Osteocyte (in vitro differentiated cells): ENCODE results near the gene EFNA5. TPM values are rescaled to one million over a fixed set of nuclear protein-coding genes. Genes with fewer than 3 reads are reported as not detected.
A peak's percentile ranks its signal among the peaks of the same experiment; 100 is the strongest.

Source experiments
- DNase-seq: peaks from one replicate; pipeline ENCODE4 v3.0.0; 2021; ENCODE audit warnings: mixed read lengths; ENCODE audit not compliant: unreplicated experiment; ENCODE audit errors: extremely low spot score
- H3K27ac Mint-ChIP-seq: one replicate; pipeline ENCODE4 v1.8.0; 2021; ENCODE audit warnings: mild to moderate bottlenecking, mixed read lengths; ENCODE audit not compliant: unreplicated experiment
- H3K27me3 Mint-ChIP-seq: one replicate; pipeline ENCODE4 v1.8.0; 2021; ENCODE audit warnings: mixed read lengths; ENCODE audit not compliant: unreplicated experiment
- H3K36me3 Mint-ChIP-seq: one replicate; pipeline ENCODE4 v1.8.0; 2021; ENCODE audit warnings: mixed read lengths; ENCODE audit not compliant: unreplicated experiment
- H3K4me1 Mint-ChIP-seq: one replicate; pipeline ENCODE4 v1.8.0; 2021; ENCODE audit warnings: mixed read lengths; ENCODE audit not compliant: unreplicated experiment
- H3K4me3 Mint-ChIP-seq: one replicate; pipeline ENCODE4 v1.8.0; 2021; ENCODE audit warnings: mild to moderate bottlenecking, moderate library complexity, mixed read lengths; ENCODE audit not compliant: unreplicated experiment
- H3K9me3 Mint-ChIP-seq: one replicate; pipeline ENCODE4 v1.8.0; 2021; ENCODE audit warnings: mixed read lengths; ENCODE audit not compliant: unreplicated experiment
- total RNA-seq: library from RNA; stranded (reverse); gene quantifications from 2 replicates; pipeline ENCODE4 v1.2.1, GENCODE V29; 2021
- TF ChIP-seq, protein P1 (sequence below): fragments of 200-600 bp; sonication (generic); IDR thresholded peaks from 2 replicates; pipeline ENCODE4 v1.5.0; 2021; ENCODE audit warnings: antibody characterized with exemption, mild to moderate bottlenecking, moderate library complexity

Gene EFNA5
- total RNA-seq, 1 donor from 2014 or later = 34.2 TPM

GRCh38 chr5:107396351-107396690, 274.4 kb downstream of the EFNA5 start:
- H3K4me1 Mint-ChIP-seq = peaks cover 43% of the 10 kb centered on the region
- H3K27me3 Mint-ChIP-seq = peaks cover 2% of the 10 kb centered on the region
- no peak for DNase-seq
- H3K36me3 Mint-ChIP-seq = peaks cover 3% of the 10 kb centered on the region
- TF ChIP-seq, protein P1, sequence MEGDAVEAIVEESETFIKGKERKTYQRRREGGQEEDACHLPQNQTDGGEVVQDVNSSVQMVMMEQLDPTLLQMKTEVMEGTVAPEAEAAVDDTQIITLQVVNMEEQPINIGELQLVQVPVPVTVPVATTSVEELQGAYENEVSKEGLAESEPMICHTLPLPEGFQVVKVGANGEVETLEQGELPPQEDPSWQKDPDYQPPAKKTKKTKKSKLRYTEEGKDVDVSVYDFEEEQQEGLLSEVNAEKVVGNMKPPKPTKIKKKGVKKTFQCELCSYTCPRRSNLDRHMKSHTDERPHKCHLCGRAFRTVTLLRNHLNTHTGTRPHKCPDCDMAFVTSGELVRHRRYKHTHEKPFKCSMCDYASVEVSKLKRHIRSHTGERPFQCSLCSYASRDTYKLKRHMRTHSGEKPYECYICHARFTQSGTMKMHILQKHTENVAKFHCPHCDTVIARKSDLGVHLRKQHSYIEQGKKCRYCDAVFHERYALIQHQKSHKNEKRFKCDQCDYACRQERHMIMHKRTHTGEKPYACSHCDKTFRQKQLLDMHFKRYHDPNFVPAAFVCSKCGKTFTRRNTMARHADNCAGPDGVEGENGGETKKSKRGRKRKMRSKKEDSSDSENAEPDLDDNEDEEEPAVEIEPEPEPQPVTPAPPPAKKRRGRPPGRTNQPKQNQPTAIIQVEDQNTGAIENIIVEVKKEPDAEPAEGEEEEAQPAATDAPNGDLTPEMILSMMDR = no peak
- no peak overlapping the region for H3K4me3 Mint-ChIP-seq
- H3K9me3 Mint-ChIP-seq = no peaks in the 10 kb centered on the region
- no peak overlapping the region for H3K27ac Mint-ChIP-seq

DNA sequence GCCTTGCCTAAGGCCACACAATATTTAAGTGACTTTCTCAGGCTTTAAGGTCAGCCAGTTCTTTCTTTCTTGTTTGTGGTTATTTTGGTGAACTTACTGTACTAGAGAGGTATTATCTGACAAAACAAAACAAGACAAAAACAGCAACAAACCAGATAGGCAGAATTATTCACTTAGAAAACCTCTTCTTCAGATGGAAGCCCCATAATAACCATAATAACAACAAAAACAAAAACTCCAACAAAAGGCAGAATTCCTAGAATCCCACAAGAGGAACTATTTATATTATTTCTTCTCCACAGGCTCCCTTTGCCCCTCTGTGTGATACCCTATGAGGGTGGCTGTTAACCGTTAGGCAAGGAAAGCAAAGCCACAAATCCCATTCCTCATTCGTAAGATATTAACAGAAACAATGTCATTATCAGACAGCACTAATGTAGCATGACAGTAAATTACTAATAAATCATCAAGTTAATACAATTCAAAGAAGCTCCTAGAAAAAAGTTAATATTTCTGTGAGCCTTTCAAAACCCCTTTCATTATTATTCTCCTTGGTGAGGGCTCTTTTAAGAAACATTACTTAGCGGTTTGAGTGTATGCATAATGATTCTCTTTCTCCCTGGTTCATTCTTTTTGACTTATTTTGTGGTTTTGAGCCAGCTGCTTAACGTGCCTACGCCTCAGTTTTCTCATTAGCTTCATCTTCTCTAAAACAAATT, 274.9 kb downstream of the EFNA5 start:
- Mint-ChIP-seq H3K4me3 (no peak overlapping the region), H3K27ac (peak overlapping the region; percentile 32), H3K27me3 (peaks cover 2% of the 10 kb centered on the region), H3K9me3 (no peaks in the 10 kb centered on the region), H3K4me1 (peaks cover 40% of the 10 kb centered on the region), H3K36me3 (peaks cover 3% of the 10 kb centered on the region)
- TF ChIP-seq, protein P1 = no peak
- DNase-seq = no peak

- Mint-ChIP-seq H3K27me3 (no peaks in the 10 kb centered on the region), H3K9me3 (no peaks in the 10 kb centered on the region), H3K4me3 (no peak overlapping the region), H3K27ac (peak overlapping the region; percentile 53), H3K4me1 (peaks cover 47% of the 10 kb centered on the region), H3K36me3 (peaks cover 3% of the 10 kb centered on the region)
- TF ChIP-seq, protein P1 = no peak
- no peak for DNase-seq
Measured at GRCh38 chr5:107393851-107394250, 276.9 kb downstream of the EFNA5 start.

GRCh38 chr5:107391787-107392186, 278.9 kb downstream of the EFNA5 start:
- no peak for DNase-seq
- Mint-ChIP-seq H3K4me1 (peaks cover 65% of the 10 kb centered on the region), H3K36me3 (no peaks in the 10 kb centered on the region), H3K27ac (no peak overlapping the region), H3K9me3 (no peaks in the 10 kb centered on the region), H3K4me3 (no peak overlapping the region), H3K27me3 (no peaks in the 10 kb centered on the region)
- TF ChIP-seq, protein P1 = no peak

- Mint-ChIP-seq H3K9me3 (no peaks in the 10 kb centered on the region), H3K36me3 (no peaks in the 10 kb centered on the region), H3K4me1 (peaks cover 48% of the 10 kb centered on the region), H3K4me3 (no peak overlapping the region), H3K27ac (no peak overlapping the region), H3K27me3 (no peaks in the 10 kb centered on the region)
- no peak for DNase-seq
- TF ChIP-seq, protein P1 = no peak
Measured at GRCh38 chr5:107389775-107390148, 281.0 kb downstream of the EFNA5 start.
